Occipital lobe (tissue), 3 donors: ENCODE measurements around the gene HEATR3. TPM values are rescaled to one million over a fixed set of nuclear protein-coding genes. Genes with fewer than 3 reads are reported as not detected.

Experiments
- DNase-seq: peaks from one replicate; lab custom pipeline; 2025; lab: John Stamatoyannopoulos, UW
- small RNA-seq: library from RNA; depleted of rRNA; stranded (forward); fragments of <200 nt; gene quantifications from one replicate; pipeline ENCODE3, GENCODE V24; 2014
- total RNA-seq: library from RNA; depleted of rRNA; stranded (reverse); fragments of >200 nt; gene quantifications from one replicate; pipeline ENCODE4 v1.2.3, GENCODE V29; 2014

The HEATR3 gene
- total RNA-seq, 1 donor from 2014 or later, result 35.2 TPM

- peak; percentile 77 for DNase-seq
Observed at GRCh38 chr16:50153596-50154419, 88.0 kb downstream of the HEATR3 start.

DNA sequence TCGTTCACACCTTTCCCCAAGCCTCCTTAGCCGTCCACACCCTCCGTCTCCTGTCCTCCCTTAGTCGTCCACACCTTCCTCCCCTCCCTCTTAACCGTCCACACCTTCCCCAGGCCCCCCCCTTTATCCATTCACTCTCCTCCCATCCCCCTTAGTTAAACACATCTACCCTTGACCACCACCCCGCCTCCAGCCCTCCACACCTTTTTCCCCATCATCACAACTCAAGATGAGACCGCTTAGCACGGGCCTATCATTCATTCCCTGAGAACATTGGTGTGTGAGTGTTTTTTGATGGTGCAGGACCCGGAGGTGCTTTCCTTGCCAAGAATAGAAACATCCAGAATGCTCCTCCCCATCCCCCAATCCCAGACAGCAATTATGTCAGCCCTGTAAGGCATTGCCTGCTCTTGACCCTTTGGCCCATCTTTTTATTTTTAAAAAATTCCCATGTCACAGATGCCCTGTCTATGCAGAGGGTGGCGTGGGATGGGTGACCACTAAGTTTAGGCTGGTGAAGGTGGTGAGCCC, 88.7 kb downstream of the HEATR3 start:
- DNase-seq, result no peak

- DNase-seq, result no peak
Observed at GRCh38 chr16:50155925-50156324, 90.2 kb downstream of the HEATR3 start.

Small RNA genes within 50 kb of the gene (small RNA-seq; reads per million reads assigned to genes)
- gene RF00017, result not detected
- gene RF00156, result not detected
- 0.46 reads per million, percentile 45 among the genes with 10 or more reads in this experiment for gene RNY4P3
- not detected for gene RPL10P14

Other genes with a start within 250 kb of the HEATR3 start
- 4.7 TPM for gene ZNF423, start 209.9 kb upstream of the HEATR3 start, total RNA-seq
- 59.1 TPM for gene CNEP1R1, start 40.7 kb upstream of the HEATR3 start, total RNA-seq
- gene TENT4B, start 87.3 kb downstream of the HEATR3 start, total RNA-seq, result 31.4 TPM
- gene ADCY7, start 200.6 kb downstream of the HEATR3 start, total RNA-seq, result 8.7 TPM